ENCODE data around the gene SYNJ1. TPM values are rescaled to one million over a fixed set of nuclear protein-coding genes. Genes with fewer than 3 reads are reported as not detected.

SYNJ1 gene
- total and polyA plus RNA-seq, 9 of the 15 experiments (the other 6 are each of a cell fraction or from before 2014, with no cell fraction given) = 2.4 to 10.6 (median 5.6) TPM

- TF ChIP-seq E2F5 (CRISPR knock-in tag; IDR thresholded peaks at IDR 0.05) = no peak
- TF ChIP-seq CEBPG (CRISPR knock-in tag; IDR thresholded peaks at IDR 0.05) = no peak
- no peak for TF ChIP-seq CEBPG (tag; conservative IDR thresholded peaks at IDR 0.05 in 1 of 2, IDR thresholded peaks at IDR 0.05 in 1 of 2)
- TF ChIP-seq RBM34 (IDR thresholded peaks at IDR 0.05; ENCODE audit: borderline replicate concordance, insufficient read depth, low read length) = no peak
- TF ChIP-seq CGGBP1 (CRISPR knock-in tag; IDR thresholded peaks at IDR 0.05) = no peak
- TF ChIP-seq NRF1 (conservative IDR thresholded peaks at IDR 0.05 in 1 of 2, IDR thresholded peaks at IDR 0.05 in 1 of 2) = peak in 1 of 2 experiments; percentile 16; a peak in 2 of 4 replicates
- no peak; the same call in 1 of the 2 replicates for TF ChIP-seq STAT6 (CRISPR knock-in tag; IDR thresholded peaks at IDR 0.05)
- peak; percentile 39; the same call in 1 of the 2 replicates for TF ChIP-seq FOSL1 (tag; conservative IDR thresholded peaks at IDR 0.05)
- no peak for TF ChIP-seq ZNF764 (CRISPR knock-in tag; IDR thresholded peaks at IDR 0.05; ENCODE audit: low read depth)
- no peak for TF ChIP-seq STAT5B (CRISPR knock-in tag; IDR thresholded peaks at IDR 0.05)
- TF ChIP-seq ZBTB9 (CRISPR knock-in tag; IDR thresholded peaks at IDR 0.05) = peak; percentile 23; the same call in 1 of the 2 replicates
- TF ChIP-seq HDAC8 (tag; IDR thresholded peaks at IDR 0.05) = no peak
- TF ChIP-seq RBM15 (IDR thresholded peaks at IDR 0.05; ENCODE audit: insufficient read depth, low read length) = no peak
- peak; percentile 81 for TF ChIP-seq PHF8 (IDR thresholded peaks at IDR 0.05; ENCODE audit: borderline replicate concordance, low read length)
- TF ChIP-seq MEF2A (IDR thresholded peaks at IDR 0.05; ENCODE audit: control insufficient read depth, low read depth, low read length) = peak; percentile 32; the same call in 1 of the 2 replicates
- peak; percentile 98 to 99 for TF ChIP-seq SIN3A (IDR thresholded peaks at IDR 0.05; ENCODE audit: borderline replicate concordance in 2 of 2, control insufficient read depth in 1 of 2, low read depth in 2 of 2, low read length in 2 of 2)
- peak; percentile 98 for TF ChIP-seq DACH1 (IDR thresholded peaks at IDR 0.05; ENCODE audit: partially characterized antibody)
- TF ChIP-seq, protein P1, sequence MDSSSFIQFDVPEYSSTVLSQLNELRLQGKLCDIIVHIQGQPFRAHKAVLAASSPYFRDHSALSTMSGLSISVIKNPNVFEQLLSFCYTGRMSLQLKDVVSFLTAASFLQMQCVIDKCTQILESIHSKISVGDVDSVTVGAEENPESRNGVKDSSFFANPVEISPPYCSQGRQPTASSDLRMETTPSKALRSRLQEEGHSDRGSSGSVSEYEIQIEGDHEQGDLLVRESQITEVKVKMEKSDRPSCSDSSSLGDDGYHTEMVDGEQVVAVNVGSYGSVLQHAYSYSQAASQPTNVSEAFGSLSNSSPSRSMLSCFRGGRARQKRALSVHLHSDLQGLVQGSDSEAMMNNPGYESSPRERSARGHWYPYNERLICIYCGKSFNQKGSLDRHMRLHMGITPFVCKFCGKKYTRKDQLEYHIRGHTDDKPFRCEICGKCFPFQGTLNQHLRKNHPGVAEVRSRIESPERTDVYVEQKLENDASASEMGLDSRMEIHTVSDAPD (CRISPR knock-in tag; IDR thresholded peaks at IDR 0.05) = no peak
- no peak for TF ChIP-seq CREBBP (IDR thresholded peaks at IDR 0.05; ENCODE audit: low read depth, low read length)
These were observed 115.5 kb downstream of the SYNJ1 start, which contains the start of gene CFAP298 (continued) for GRCh38 chr21:32612075-32612998.

All from K562 (cell line).